HCT116 (cell line): ENCODE measurements around the gene RFTN1. TPM values are rescaled to one million over a fixed set of nuclear protein-coding genes. Genes with fewer than 3 reads are reported as not detected.

Experiments used
- ATAC-seq: fragments of 200-7000 bp; cut with Tn5 transposase; 2 replicates; pipeline ENCODE4 v1.9.1; 2020; ENCODE audit warnings: mild to moderate bottlenecking, moderate library complexity
- BruUV-seq: library from RNA; stranded (reverse); fragments of 400-500 nt; replicated peaks from 2 replicates; lab custom pipeline; 2021; lab: Mats Ljungman, UMichigan
- CTCF ChIA-PET: fragments of 300-600 bp; sonication (Branson Sonifier 250); formaldehyde crosslinking; loops from one replicate; lab custom pipeline; 2021; ENCODE audit warnings: antibody characterized with exemption; lab: Charles Lee
- POLR2A ChIA-PET: fragments of 300-600, 350-600 bp; sonication (Branson Sonifier 250); formaldehyde crosslinking; loops from one replicate; lab custom pipeline; 2021; ENCODE audit warnings: antibody characterized with exemption; lab: Charles Lee
- RAD21 ChIA-PET, 2 experiments: fragments of 300-600 bp; sonication (Branson Sonifier 250); formaldehyde crosslinking; loops; one replicate each; lab custom pipeline; 2023; ENCODE audit warnings: low total read pairs in 2 of 2; ENCODE audit not compliant: uncharacterized antibody in 2 of 2, unreplicated experiment in 2 of 2, low non-redundant PET in 1 of 2; lab: Charles Lee
- DNase-seq: peaks from one replicate; pipeline ENCODE4 v3.0.0-alpha.2; 2010; ENCODE audit warnings: low read depth, low spot score
- H2AFZ ChIP-seq: fragments of 200-600 bp; shearing (Covaris generic), sonication (generic); 2 replicates; pipeline ENCODE4 v1.6.1; 2017; ENCODE audit warnings: low read depth, mixed run types, mixed read lengths, antibody characterized with exemption, low read length; ENCODE audit not compliant: poor library complexity, severe bottlenecking
- H3K27ac ChIP-seq: 2 replicates; pipeline ENCODE4 v1.5.1; 2012; ENCODE audit warnings: low read depth, low read length
- H3K27me3 ChIP-seq: fragments of 200-600 bp; sonication (generic); 2 replicates; pipeline ENCODE4 v1.6.1; 2016; ENCODE audit warnings: mixed run types, low read length, mixed read lengths; ENCODE audit not compliant: insufficient read depth
- H3K36me3 ChIP-seq, 2 experiments: fragments of 200-500 bp in 1 of 2; fragments of 200-600 bp in 1 of 2; sonication (Bioruptor generic) in 1 of 2; sonication (generic) in 1 of 2; 2 replicates each; pipeline versions ENCODE4 v1.5.1 to v1.6.1; 2014 to 2016; ENCODE audit warnings: low read length in 2 of 2, inconsistent platforms in 1 of 2, mixed read lengths in 1 of 2, mixed run types in 1 of 2; ENCODE audit not compliant: insufficient read depth in 2 of 2, control insufficient read depth in 1 of 2
- H3K4me1 ChIP-seq, 2 experiments: fragments of 200-600 bp in 1 of 2; sonication (generic) in 1 of 2; 2 replicates each; pipeline versions ENCODE4 v1.5.1 to v1.6.1; 2012 to 2017; ENCODE audit warnings: low read length in 2 of 2, inconsistent platforms in 1 of 2, mild to moderate bottlenecking in 1 of 2, mixed read lengths in 1 of 2, mixed run types in 1 of 2, moderate library complexity in 1 of 2; ENCODE audit not compliant: insufficient read depth in 2 of 2, control insufficient read depth in 1 of 2
- H3K4me2 ChIP-seq: fragments of 200-600 bp; sonication (generic); 2 replicates; pipeline ENCODE4 v1.6.1; 2017; ENCODE audit warnings: mixed run types, low read length, mixed read lengths
- H3K4me3 ChIP-seq, 2 experiments: fragments of 200-600 bp in 1 of 2; sonication (generic) in 1 of 2; replicated peaks in 1 of 2; 2 replicates each; pipeline ENCODE4 v1.5.1; 2011 to 2016; ENCODE audit warnings: low read length in 2 of 2, control low read depth in 1 of 2, low read depth in 1 of 2, mild to moderate bottlenecking in 1 of 2, mixed read lengths in 1 of 2, mixed run types in 1 of 2
- H3K79me2 ChIP-seq: fragments of 200-600 bp; sonication (generic); 2 replicates; pipeline ENCODE4 v1.6.1; 2017; ENCODE audit warnings: mild to moderate bottlenecking, mixed run types, low read length, moderate library complexity, mixed read lengths; ENCODE audit not compliant: insufficient read depth
- H3K9ac ChIP-seq: fragments of 200-600 bp; sonication (generic); 2 replicates; pipeline ENCODE4 v1.6.1; 2016; ENCODE audit warnings: low read length, mixed read lengths
- H3K9me2 ChIP-seq: fragments of 200-600 bp; sonication (generic), shearing (Covaris generic); 2 replicates; pipeline ENCODE4 v1.6.1; 2017; ENCODE audit warnings: mixed run types, mild to moderate bottlenecking, moderate library complexity; ENCODE audit not compliant: insufficient read depth
- H3K9me3 ChIP-seq, 2 experiments: fragments of 200-500 bp in 1 of 2; fragments of 200-600 bp in 1 of 2; sonication (Bioruptor generic) in 1 of 2; sonication (generic) in 1 of 2; 2 replicates each; pipeline ENCODE4 v1.6.1; 2014 to 2017; ENCODE audit warnings: low read length in 2 of 2, mixed read lengths in 2 of 2, inconsistent platforms in 1 of 2, low read depth in 1 of 2, mild to moderate bottlenecking in 1 of 2, mixed run types in 1 of 2, moderate library complexity in 1 of 2; ENCODE audit not compliant: control insufficient read depth in 1 of 2, insufficient read depth in 1 of 2
- H4K20me1 ChIP-seq: fragments of 200-600 bp; sonication (generic), shearing (Covaris generic); 2 replicates; pipeline ENCODE4 v1.6.1; 2017; ENCODE audit warnings: mixed run types, mild to moderate bottlenecking, moderate library complexity; ENCODE audit not compliant: insufficient read depth
- CBX3 ChIP-seq: IDR thresholded peaks from 2 replicates; pipeline ENCODE4 v1.6.1; 2012; ENCODE audit warnings: low read depth
- CEBPB ChIP-seq: IDR thresholded peaks from 2 replicates; pipeline ENCODE4 v1.6.1; 2012; ENCODE audit warnings: low read depth
- EZH2 ChIP-seq: fragments of 200-600 bp; sonication (generic); IDR thresholded peaks from 2 replicates; pipeline ENCODE4 v1.6.1; 2017; ENCODE audit warnings: antibody characterized with exemption, mixed run types
- EZH2phosphoT487 ChIP-seq: fragments of 200-600 bp; IDR thresholded peaks from 2 replicates; pipeline ENCODE4 v1.6.1; 2018; ENCODE audit warnings: antibody characterized with exemption, borderline replicate concordance
- FOSL1 ChIP-seq: IDR thresholded peaks from 2 replicates; pipeline ENCODE4 v1.6.1; 2012; ENCODE audit warnings: low read depth
- POLR2A ChIP-seq: IDR thresholded peaks from 2 replicates; pipeline ENCODE4 v1.7.0; 2011; ENCODE audit warnings: borderline replicate concordance; ENCODE audit not compliant: insufficient read depth, insufficient read length; ENCODE audit errors: extremely low read depth
- POLR2AphosphoS5 ChIP-seq: IDR thresholded peaks from 2 replicates; pipeline ENCODE4 v1.6.1; 2011; ENCODE audit warnings: mild to moderate bottlenecking, low read depth, low read length, moderate library complexity
- SIN3A ChIP-seq: IDR thresholded peaks from 2 replicates; pipeline ENCODE4 v1.6.1; 2012; ENCODE audit warnings: low read depth
- SP1 ChIP-seq: IDR thresholded peaks from 2 replicates; pipeline ENCODE4 v1.6.1; 2012; ENCODE audit warnings: low read depth
- SRF ChIP-seq: IDR thresholded peaks from 2 replicates; pipeline ENCODE4 v1.6.1; 2012; ENCODE audit warnings: low read depth
- TCF7L2 ChIP-seq: IDR thresholded peaks from 2 replicates; pipeline ENCODE4 v1.7.0; 2011; ENCODE audit warnings: borderline replicate concordance, inconsistent platforms; ENCODE audit not compliant: insufficient read depth, insufficient read length; ENCODE audit errors: extremely low read depth
- YY1 ChIP-seq: IDR thresholded peaks from 2 replicates; pipeline ENCODE4 v1.6.1; 2011; ENCODE audit warnings: low read length, low read depth, moderate library complexity, mild to moderate bottlenecking; ENCODE audit not compliant: insufficient replicate concordance; ENCODE audit errors: extremely low read depth
- ZFX ChIP-seq: fragments of 450-650 bp; IDR thresholded peaks from 2 replicates; pipeline ENCODE4 v1.6.1; 2017
- ZNF274 ChIP-seq: fragments of 200-500 bp; sonication (Bioruptor generic); IDR thresholded peaks from 2 replicates; pipeline ENCODE4 v1.6.1; 2014; ENCODE audit warnings: mild to moderate bottlenecking, low read depth, low read length, inconsistent platforms
- intact Hi-C: fragments of 100-400 bp; cut with micrococcal nuclease; formaldehyde crosslinking; loops from 2 replicates; pipeline ENCODE4 v1.10.0; 2022
- total RNA-seq: library from RNA; stranded (reverse); gene quantifications from one replicate; pipeline ENCODE4 v1.2.1, GENCODE V29; 2021; ENCODE audit not compliant: unreplicated experiment
- TF ChIP-seq, protein P1 (sequence below), 3 experiments: fragments of 200-600 bp in 1 of 3; sonication (generic) in 1 of 3; IDR thresholded peaks in 2 of 3; conservative IDR thresholded peaks in 1 of 3; 2 replicates each; pipeline ENCODE4 v1.5.1; 2012 to 2017; ENCODE audit warnings: low read depth in 2 of 3, low read length in 2 of 3, antibody characterized with exemption in 1 of 3, borderline replicate concordance in 1 of 3, control low read depth in 1 of 3, mild to moderate bottlenecking in 1 of 3, mixed read lengths in 1 of 3, mixed run types in 1 of 3, moderate library complexity in 1 of 3; ENCODE audit not compliant: insufficient read depth in 1 of 3
- TF ChIP-seq, protein P2 (sequence below): IDR thresholded peaks from 2 replicates; pipeline ENCODE4 v1.6.1; 2012

RFTN1 gene
- total RNA-seq, 1 experiment from 2014 or later = 3.9 TPM

DNA sequence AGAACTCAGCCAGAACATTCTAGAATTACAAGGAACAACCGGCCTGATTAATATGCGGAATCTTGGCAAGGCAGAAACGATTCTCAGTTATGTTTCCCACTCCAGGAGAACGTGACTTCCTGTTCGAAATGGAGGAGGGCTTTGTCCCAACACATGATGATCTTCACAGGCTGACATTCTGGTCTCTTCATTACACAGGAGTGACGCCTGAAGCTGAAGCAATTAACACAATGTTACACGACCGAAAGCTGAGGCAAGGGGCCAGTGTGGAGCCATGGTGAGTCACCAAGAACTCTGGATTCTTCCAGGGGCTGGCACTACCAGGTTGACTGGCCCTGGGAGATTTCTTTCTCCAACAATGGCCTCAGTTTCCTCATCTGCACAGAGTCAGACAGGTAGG is 40.9 kb downstream of the RFTN1 start:
- ChIA-PET CTCF (no interaction called here), POLR2A (no interaction called here), RAD21 (no interaction called here)
- Histone ChIP-seq H3K9ac (no peak overlapping the region), H3K79me2 (no peaks in the 10 kb centered on the region), H4K20me1 (no peaks in the 10 kb centered on the region), H3K4me1 (no peaks in the 10 kb centered on the region), H3K9me2 (no peaks in the 10 kb centered on the region), H2AFZ (no peak overlapping the region), H3K9me3 (no peaks in the 10 kb centered on the region), H3K27me3 (no peaks in the 10 kb centered on the region), H3K4me2 (no peak overlapping the region), H3K4me3 (no peak overlapping the region), H3K27ac (no peak overlapping the region), H3K36me3 (no peaks in the 10 kb centered on the region)
- BruUV-seq = no TSS peak
- no peak for DNase-seq
- ATAC-seq = no peak
- intact Hi-C loops = no loop called here
- TF ChIP-seq SIN3A = no peak
- no peak for TF ChIP-seq YY1
- no peak for TF ChIP-seq POLR2A
- TF ChIP-seq CEBPB = no peak
- TF ChIP-seq SRF = no peak
- TF ChIP-seq, protein P1, sequence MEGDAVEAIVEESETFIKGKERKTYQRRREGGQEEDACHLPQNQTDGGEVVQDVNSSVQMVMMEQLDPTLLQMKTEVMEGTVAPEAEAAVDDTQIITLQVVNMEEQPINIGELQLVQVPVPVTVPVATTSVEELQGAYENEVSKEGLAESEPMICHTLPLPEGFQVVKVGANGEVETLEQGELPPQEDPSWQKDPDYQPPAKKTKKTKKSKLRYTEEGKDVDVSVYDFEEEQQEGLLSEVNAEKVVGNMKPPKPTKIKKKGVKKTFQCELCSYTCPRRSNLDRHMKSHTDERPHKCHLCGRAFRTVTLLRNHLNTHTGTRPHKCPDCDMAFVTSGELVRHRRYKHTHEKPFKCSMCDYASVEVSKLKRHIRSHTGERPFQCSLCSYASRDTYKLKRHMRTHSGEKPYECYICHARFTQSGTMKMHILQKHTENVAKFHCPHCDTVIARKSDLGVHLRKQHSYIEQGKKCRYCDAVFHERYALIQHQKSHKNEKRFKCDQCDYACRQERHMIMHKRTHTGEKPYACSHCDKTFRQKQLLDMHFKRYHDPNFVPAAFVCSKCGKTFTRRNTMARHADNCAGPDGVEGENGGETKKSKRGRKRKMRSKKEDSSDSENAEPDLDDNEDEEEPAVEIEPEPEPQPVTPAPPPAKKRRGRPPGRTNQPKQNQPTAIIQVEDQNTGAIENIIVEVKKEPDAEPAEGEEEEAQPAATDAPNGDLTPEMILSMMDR (IDR thresholded peaks at IDR 0.05 in 2 of 3, conservative IDR thresholded peaks at IDR 0.05 in 1 of 3; ENCODE audit: borderline replicate concordance in 1 of 3, insufficient read depth in 1 of 3, low read depth in 2 of 3, low read length in 2 of 3) = no peak
- TF ChIP-seq FOSL1 = no peak
- no peak for TF ChIP-seq ZNF274

GRCh38 chr3:16471897-16472296 is 41.6 kb downstream of the RFTN1 start:
- Histone ChIP-seq H3K9me3 (no peaks in the 10 kb centered on the region), H3K9me2 (no peaks in the 10 kb centered on the region), H3K27ac (no peak overlapping the region), H2AFZ (no peak overlapping the region)
- CTCF ChIA-PET = no interaction called here
- BruUV-seq = no TSS peak
- TF ChIP-seq POLR2A (no peak), FOSL1 (no peak), EZH2phosphoT487 (no peak), EZH2 (no peak), POLR2AphosphoS5 (no peak), ZFX (no peak), SRF (no peak), SIN3A (no peak), CBX3 (no peak), TCF7L2 (no peak), SP1 (no peak), ZNF274 (no peak)
- TF ChIP-seq, protein P2, sequence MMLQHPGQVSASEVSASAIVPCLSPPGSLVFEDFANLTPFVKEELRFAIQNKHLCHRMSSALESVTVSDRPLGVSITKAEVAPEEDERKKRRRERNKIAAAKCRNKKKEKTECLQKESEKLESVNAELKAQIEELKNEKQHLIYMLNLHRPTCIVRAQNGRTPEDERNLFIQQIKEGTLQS = no peak
- TF ChIP-seq, all 23 proteins: peak for 0
- Histone ChIP-seq H3K4me3 (no peak overlapping the region), H3K9ac (no peak overlapping the region), H3K79me2 (no peaks in the 10 kb centered on the region), H3K4me1 (no peaks in the 10 kb centered on the region), H3K27me3 (no peaks in the 10 kb centered on the region), H3K36me3 (no peaks in the 10 kb centered on the region), H3K4me2 (no peak overlapping the region), H4K20me1 (no peaks in the 10 kb centered on the region)
- intact Hi-C loops = no loop called here
- RAD21 ChIA-PET = no interaction called here
- POLR2A ChIA-PET = no interaction called here
- no peak for DNase-seq
- ATAC-seq = no peak
